Erythroblast (primary cell): Measurements from ENCODE around the gene DDX42.

Experiments used
- GATA1 ChIP-seq: IDR thresholded peaks from 2 replicates; pipeline ENCODE4 v1.6.1; 2011; ENCODE audit warnings: low read depth, mild to moderate bottlenecking, control low read depth, low read length, moderate library complexity
- POLR2A ChIP-seq: IDR thresholded peaks from 2 replicates; pipeline ENCODE4 v1.6.1; 2011; ENCODE audit warnings: mild to moderate bottlenecking, low read length

- no peak for TF ChIP-seq POLR2A
- no peak for TF ChIP-seq GATA1
These were observed 13.0 kb upstream of the DDX42 start for GRCh38 chr17:63760771-63761539.
